Thyroid gland (tissue), 4 donors: ENCODE results near the gene DLL3.

Source experiments
- POLR2A ChIP-seq, 2 donors: fragments of 450-650 bp; IDR thresholded peaks; one replicate each; pipeline ENCODE4 v1.6.1; 2017; ENCODE audit warnings: antibody characterized with exemption in 2 of 2, mild to moderate bottlenecking in 2 of 2, moderate library complexity in 1 of 2
- TF ChIP-seq, protein P1 (sequence below), 6 experiments: fragments of 200-600 bp in 3 of 6; fragments of 450-650 bp in 3 of 6; sonication (generic) in 3 of 6; IDR thresholded peaks; one replicate each; pipeline ENCODE4 v1.5.1; 2016 to 2019; ENCODE audit warnings: antibody characterized with exemption in 6 of 6, mild to moderate bottlenecking in 2 of 6, inconsistent platforms in 1 of 6, moderate library complexity in 1 of 6

GRCh38 chr19:39544226-39544903, 45.6 kb downstream of the DLL3 start:
- TF ChIP-seq, protein P1, sequence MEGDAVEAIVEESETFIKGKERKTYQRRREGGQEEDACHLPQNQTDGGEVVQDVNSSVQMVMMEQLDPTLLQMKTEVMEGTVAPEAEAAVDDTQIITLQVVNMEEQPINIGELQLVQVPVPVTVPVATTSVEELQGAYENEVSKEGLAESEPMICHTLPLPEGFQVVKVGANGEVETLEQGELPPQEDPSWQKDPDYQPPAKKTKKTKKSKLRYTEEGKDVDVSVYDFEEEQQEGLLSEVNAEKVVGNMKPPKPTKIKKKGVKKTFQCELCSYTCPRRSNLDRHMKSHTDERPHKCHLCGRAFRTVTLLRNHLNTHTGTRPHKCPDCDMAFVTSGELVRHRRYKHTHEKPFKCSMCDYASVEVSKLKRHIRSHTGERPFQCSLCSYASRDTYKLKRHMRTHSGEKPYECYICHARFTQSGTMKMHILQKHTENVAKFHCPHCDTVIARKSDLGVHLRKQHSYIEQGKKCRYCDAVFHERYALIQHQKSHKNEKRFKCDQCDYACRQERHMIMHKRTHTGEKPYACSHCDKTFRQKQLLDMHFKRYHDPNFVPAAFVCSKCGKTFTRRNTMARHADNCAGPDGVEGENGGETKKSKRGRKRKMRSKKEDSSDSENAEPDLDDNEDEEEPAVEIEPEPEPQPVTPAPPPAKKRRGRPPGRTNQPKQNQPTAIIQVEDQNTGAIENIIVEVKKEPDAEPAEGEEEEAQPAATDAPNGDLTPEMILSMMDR (IDR thresholded peaks at IDR 0.05), result no peak
- TF ChIP-seq POLR2A (IDR thresholded peaks at IDR 0.05), result no peak
